Thyroid gland (tissue), 4 donors: ENCODE data around the gene CACNA2D3. TPM values are rescaled to one million over a fixed set of nuclear protein-coding genes. Genes with fewer than 3 reads are reported as not detected.
"Not testable (repeated sequence)": the region's sequence is repeated elsewhere in the genome, so short reads cannot be mapped to it uniquely, and the experiment has no call there.

Source experiments
- DNase-seq, 2 donors: peaks; one replicate each; pipeline ENCODE4 v3.0.0-alpha.2; 2019
- H3K27ac ChIP-seq, 3 donors: fragments of 200-600 bp; sonication (generic); 1 replicate in 2 of 3; 2 replicates in 1 of 3; pipeline ENCODE4 v1.5.1; 2016 to 2019; ENCODE audit warnings: mild to moderate bottlenecking in 1 of 3, moderate library complexity in 1 of 3
- H3K27me3 ChIP-seq: fragments of 200-600 bp; sonication (generic); one replicate; pipeline ENCODE4 v1.5.1; 2019
- H3K36me3 ChIP-seq, 2 donors: fragments of 200-600 bp; sonication (generic); one replicate each; pipeline ENCODE4 v1.5.1; 2016 to 2019
- H3K4me1 ChIP-seq, 2 donors: fragments of 200-600 bp; sonication (generic); one replicate each; pipeline ENCODE4 v1.5.1; 2017 to 2019
- H3K4me3 ChIP-seq, 3 donors: fragments of 200-600 bp; sonication (generic); replicated peaks in 1 of 3; 1 replicate in 2 of 3; 2 replicates in 1 of 3; pipeline ENCODE4 v1.5.1; 2016; ENCODE audit warnings: mild to moderate bottlenecking in 1 of 3
- H3K9me3 ChIP-seq: fragments of 200-600 bp; sonication (generic); one replicate; pipeline ENCODE4 v1.5.1; 2017
- POLR2A ChIP-seq, 2 donors: fragments of 450-650 bp; IDR thresholded peaks; one replicate each; pipeline ENCODE4 v1.6.1; 2017; ENCODE audit warnings: antibody characterized with exemption in 2 of 2, mild to moderate bottlenecking in 2 of 2, moderate library complexity in 1 of 2
- WGBS, 2 donors: methylation state at CpG; one replicate each; pipeline ENCODE4 v1.1.5; 2017; 5-methylcytosine and 5-hydroxymethylcytosine counted together
- intact Hi-C: fragments of 100-400 bp; cut with DNase I; formaldehyde crosslinking; loops from one replicate; pipeline ENCODE4 v1.15.1; 2023
- total RNA-seq, 4 donors: library from RNA; depleted of rRNA; stranded (reverse); fragments of >200 nt; gene quantifications; one replicate each; pipeline ENCODE4 v1.2.3, GENCODE V29; 2016
- TF ChIP-seq, protein P1 (sequence below), 6 experiments: fragments of 200-600 bp in 3 of 6; fragments of 450-650 bp in 3 of 6; sonication (generic) in 3 of 6; IDR thresholded peaks; one replicate each; pipeline ENCODE4 v1.5.1; 2016 to 2019; ENCODE audit warnings: antibody characterized with exemption in 6 of 6, mild to moderate bottlenecking in 2 of 6, inconsistent platforms in 1 of 6, moderate library complexity in 1 of 6

CACNA2D3 gene
- total RNA-seq, 4 donors from 2014 or later, result 2.9 to 4.8 (median 4.5) TPM

DNA sequence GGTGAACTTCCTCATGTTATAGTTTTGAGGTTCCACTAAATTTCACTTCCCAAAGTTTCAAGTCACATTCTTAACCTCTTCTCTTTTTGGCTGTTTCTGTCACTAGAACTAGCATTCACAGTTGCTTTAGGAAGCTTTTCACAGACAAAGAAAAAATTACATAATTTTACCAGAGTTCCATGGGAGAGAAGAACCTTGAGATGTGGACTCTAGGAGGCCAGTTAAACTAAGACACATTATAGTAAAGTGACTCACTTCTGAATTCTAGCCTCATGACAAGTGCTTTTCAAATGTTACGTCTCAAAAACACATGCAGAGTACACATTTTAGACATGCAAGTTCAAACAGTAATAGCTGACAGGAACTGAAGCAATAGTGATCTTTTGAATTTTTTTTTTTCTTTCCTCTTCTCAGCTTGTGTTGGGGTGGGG lies 845.4 kb downstream of the CACNA2D3 start:
- H3K4me3 ChIP-seq, result no peak overlapping the region
- no peaks in the 10 kb centered on the region for H3K36me3 ChIP-seq
- no peak for TF ChIP-seq POLR2A (IDR thresholded peaks at IDR 0.05)
- TF ChIP-seq, protein P1, sequence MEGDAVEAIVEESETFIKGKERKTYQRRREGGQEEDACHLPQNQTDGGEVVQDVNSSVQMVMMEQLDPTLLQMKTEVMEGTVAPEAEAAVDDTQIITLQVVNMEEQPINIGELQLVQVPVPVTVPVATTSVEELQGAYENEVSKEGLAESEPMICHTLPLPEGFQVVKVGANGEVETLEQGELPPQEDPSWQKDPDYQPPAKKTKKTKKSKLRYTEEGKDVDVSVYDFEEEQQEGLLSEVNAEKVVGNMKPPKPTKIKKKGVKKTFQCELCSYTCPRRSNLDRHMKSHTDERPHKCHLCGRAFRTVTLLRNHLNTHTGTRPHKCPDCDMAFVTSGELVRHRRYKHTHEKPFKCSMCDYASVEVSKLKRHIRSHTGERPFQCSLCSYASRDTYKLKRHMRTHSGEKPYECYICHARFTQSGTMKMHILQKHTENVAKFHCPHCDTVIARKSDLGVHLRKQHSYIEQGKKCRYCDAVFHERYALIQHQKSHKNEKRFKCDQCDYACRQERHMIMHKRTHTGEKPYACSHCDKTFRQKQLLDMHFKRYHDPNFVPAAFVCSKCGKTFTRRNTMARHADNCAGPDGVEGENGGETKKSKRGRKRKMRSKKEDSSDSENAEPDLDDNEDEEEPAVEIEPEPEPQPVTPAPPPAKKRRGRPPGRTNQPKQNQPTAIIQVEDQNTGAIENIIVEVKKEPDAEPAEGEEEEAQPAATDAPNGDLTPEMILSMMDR (IDR thresholded peaks at IDR 0.05), result no peak
- no peaks in the 10 kb centered on the region for H3K4me1 ChIP-seq
- DNase-seq, result no peak
- intact Hi-C loops, result no loop called here
- H3K27ac ChIP-seq, result no peak overlapping the region
- WGBS, 2 donors, result 19 to 37% methylated on average over 1 of the region's 1 CpG
- no peaks in the 10 kb centered on the region for H3K9me3 ChIP-seq
- no peaks in the 10 kb centered on the region for H3K27me3 ChIP-seq

DNA sequence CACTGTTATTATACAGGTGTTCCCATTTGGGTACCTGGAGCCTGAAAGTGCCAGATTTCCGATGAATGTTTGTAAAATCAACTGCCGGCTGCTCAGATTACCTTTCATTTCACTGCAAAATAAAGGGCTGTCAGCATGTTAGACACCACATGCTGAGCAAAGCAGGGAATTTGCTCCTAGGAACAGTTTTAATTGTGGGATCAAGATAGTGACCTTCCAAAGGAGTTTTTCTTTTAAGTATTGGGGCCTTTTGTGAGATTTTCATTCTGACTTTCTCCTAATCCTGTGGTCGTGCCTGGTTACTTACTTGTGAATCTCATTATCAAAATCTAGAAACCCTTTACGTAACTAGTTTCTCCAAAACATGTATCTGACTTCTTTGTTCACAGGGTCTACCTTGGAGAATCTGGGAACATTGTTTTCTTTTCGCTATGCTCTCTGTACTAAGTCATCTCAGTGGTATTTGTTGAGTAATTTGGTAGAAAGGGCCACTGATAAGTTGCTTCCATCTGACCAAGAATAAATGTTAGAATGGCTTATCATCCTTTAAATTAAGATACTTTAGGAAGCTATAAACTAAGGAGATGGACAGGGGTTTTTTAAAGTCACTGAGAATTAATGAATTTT lies 846.3 kb downstream of the CACNA2D3 start:
- no peak for DNase-seq
- no peak overlapping the region for H3K27ac ChIP-seq
- no peak overlapping the region for H3K4me3 ChIP-seq
- no peaks in the 10 kb centered on the region for H3K9me3 ChIP-seq
- no peaks in the 10 kb centered on the region for H3K36me3 ChIP-seq
- no peaks in the 10 kb centered on the region for H3K27me3 ChIP-seq
- WGBS, 2 donors, result 75 to 77% methylated on average over 5 of the region's 5 CpGs
- H3K4me1 ChIP-seq, result no peaks in the 10 kb centered on the region
- intact Hi-C loops, result no loop called here
- no peak for TF ChIP-seq POLR2A (IDR thresholded peaks at IDR 0.05)
- TF ChIP-seq, protein P1 (IDR thresholded peaks at IDR 0.05), result no peak

DNA sequence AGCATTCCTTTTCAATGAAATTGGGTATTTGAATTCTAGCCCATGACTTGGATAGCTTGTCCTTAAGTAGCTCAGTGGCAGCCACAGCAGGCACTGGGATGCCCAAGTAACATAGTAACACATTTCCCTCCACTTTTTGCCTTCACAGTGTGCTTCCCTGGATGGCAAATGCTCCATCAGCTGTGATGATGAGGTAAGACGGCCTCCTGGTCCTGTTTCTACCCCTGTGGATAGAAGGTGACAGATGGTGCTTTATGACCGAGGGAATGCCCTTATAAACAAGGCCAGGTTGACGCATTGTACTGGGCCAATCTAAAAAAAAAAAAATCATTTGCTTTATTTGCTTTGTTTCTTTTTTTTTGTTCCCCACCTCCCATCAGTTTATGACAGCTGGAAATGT lies 847.3 kb downstream of the CACNA2D3 start:
- Histone ChIP-seq H3K27ac (no peak overlapping the region), H3K9me3 (no peaks in the 10 kb centered on the region), H3K27me3 (no peaks in the 10 kb centered on the region), H3K4me3 (no peak overlapping the region), H3K36me3 (no peaks in the 10 kb centered on the region), H3K4me1 (no peaks in the 10 kb centered on the region)
- intact Hi-C loops, result no loop called here
- no peak for DNase-seq
- WGBS, 2 donors, result 97 to 98% methylated on average over 3 of the region's 3 CpGs
- no peak for TF ChIP-seq POLR2A (IDR thresholded peaks at IDR 0.05)
- TF ChIP-seq, protein P1 (IDR thresholded peaks at IDR 0.05), result no peak

DNA sequence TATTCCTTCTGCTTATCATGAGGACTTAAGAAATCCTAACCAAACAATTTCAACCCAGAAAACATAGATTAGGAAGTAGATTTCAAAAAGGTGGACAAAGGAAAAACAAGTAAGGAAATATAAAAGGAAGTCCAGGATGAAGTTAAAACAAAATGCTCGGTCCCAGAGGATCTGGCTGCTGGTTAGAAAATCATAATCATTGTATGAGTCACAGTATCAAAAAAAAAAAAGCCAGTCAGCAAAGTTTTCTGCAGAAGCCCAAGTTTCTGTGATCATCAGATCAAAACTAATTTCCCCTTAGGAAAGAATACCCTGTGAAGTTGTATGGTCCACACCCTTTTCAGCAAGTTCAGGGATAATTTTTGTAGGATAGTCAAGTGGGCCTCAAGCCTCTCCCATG lies 848.5 kb downstream of the CACNA2D3 start:
- no peak for DNase-seq
- TF ChIP-seq, protein P1 (IDR thresholded peaks at IDR 0.05), result no peak
- TF ChIP-seq POLR2A (IDR thresholded peaks at IDR 0.05), result no peak
- intact Hi-C loops, result no loop called here
- no peak overlapping the region for H3K27ac ChIP-seq
- H3K9me3 ChIP-seq, result no peaks in the 10 kb centered on the region
- H3K27me3 ChIP-seq, result no peaks in the 10 kb centered on the region
- no peaks in the 10 kb centered on the region for H3K4me1 ChIP-seq
- H3K4me3 ChIP-seq, result no peak overlapping the region
- WGBS, 2 donors, result 63 to 64% methylated on average over 1 of the region's 1 CpG
- no peaks in the 10 kb centered on the region for H3K36me3 ChIP-seq

DNA sequence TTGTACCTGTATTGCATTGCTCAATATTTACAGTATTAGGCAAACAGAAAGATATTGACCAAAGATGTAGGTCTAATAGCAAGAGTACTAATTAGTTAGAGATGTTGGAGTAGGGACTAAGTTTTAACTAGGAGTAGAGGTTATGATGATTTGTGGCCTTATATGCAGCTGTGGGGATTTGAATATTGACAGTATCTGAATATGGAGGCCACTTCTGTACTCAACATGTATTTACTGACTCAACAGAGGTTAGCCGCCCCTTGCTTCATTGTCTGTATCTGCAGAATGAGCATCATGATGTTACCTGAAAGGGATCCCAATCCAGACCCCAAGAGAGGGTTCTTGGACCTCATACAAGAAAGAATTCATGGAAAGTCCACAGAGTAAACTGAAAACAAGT lies 855.1 kb downstream of the CACNA2D3 start:
- no peak for DNase-seq
- intact Hi-C loops, result no loop called here
- no peaks in the 10 kb centered on the region for H3K36me3 ChIP-seq
- no peaks in the 10 kb centered on the region for H3K27me3 ChIP-seq
- no peaks in the 10 kb centered on the region for H3K9me3 ChIP-seq
- H3K4me1 ChIP-seq, result no peaks in the 10 kb centered on the region
- WGBS, 2 donors, result 97 to 100% methylated on average over 1 of the region's 1 CpG
- no peak overlapping the region for H3K4me3 ChIP-seq
- no peak for TF ChIP-seq POLR2A (IDR thresholded peaks at IDR 0.05)
- TF ChIP-seq, protein P1 (IDR thresholded peaks at IDR 0.05), result no peak
- no peak overlapping the region for H3K27ac ChIP-seq

DNA sequence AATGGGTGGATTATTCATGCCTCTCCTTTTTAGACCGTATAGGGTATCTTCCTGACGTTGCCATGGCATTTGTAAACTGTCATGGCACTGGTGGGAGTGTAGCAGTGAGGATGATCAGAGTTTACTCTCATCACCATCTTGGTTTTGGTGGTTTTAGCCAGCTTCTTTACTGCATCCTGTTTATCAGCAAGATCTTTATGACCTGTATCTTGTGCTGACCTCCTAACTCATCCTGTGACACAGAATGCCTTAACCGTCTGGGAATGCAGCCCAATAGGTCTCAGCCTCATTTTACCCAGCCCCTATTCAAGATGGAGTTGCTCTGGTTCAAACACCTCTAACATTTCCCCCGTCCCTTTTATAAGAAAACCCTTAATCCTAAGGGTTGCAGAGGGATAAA lies 855.6 kb downstream of the CACNA2D3 start:
- H3K27ac ChIP-seq, H3K36me3 ChIP-seq, intact Hi-C loops, H3K4me3 ChIP-seq, DNase-seq, H3K4me1 ChIP-seq, H3K9me3 ChIP-seq, H3K27me3 ChIP-seq: not testable (repeated sequence)
- 84 to 85% methylated on average over 4 of the region's 4 CpGs for WGBS, 2 donors
